Kidney (tissue), 14 donors: ENCODE results near the gene GOLPH3. TPM values are rescaled to one million over a fixed set of nuclear protein-coding genes. Genes with fewer than 3 reads are reported as not detected.

Source experiments
- DNase-seq, 5 donors: peaks; one replicate each; pipeline ENCODE4 v3.0.0-alpha.2; 2013 to 2020
- FAIRE-seq: peaks from 2 replicates; lab custom pipeline; 2012; peaks lifted over from hg19 to GRCh38; lab: Jason Lieb, UNC
- H3K27ac ChIP-seq, 2 donors: one replicate each; pipeline ENCODE4 v1.7.0; 2013; ENCODE audit warnings: low read depth in 2 of 2, low read length in 2 of 2, inconsistent platforms in 1 of 2
- H3K27me3 ChIP-seq: one replicate; pipeline ENCODE4 v1.7.1; 2013; ENCODE audit warnings: low read length, inconsistent platforms; ENCODE audit not compliant: control insufficient read depth, insufficient read depth
- H3K36me3 ChIP-seq, 3 donors: one replicate each; pipeline versions ENCODE4 v1.7.0 to v1.7.1; 2013; ENCODE audit warnings: low read length in 3 of 3, control low read depth in 1 of 3, inconsistent platforms in 1 of 3; ENCODE audit not compliant: insufficient read depth in 3 of 3, control insufficient read depth in 2 of 3
- H3K4me1 ChIP-seq, 3 donors: one replicate each; pipeline versions ENCODE4 v1.7.0 to v1.7.1; 2013; ENCODE audit warnings: low read length in 3 of 3, inconsistent platforms in 1 of 3, low read depth in 1 of 3; ENCODE audit not compliant: control insufficient read depth in 2 of 3, insufficient read depth in 2 of 3
- H3K4me3 ChIP-seq, 3 donors: one replicate each; pipeline versions ENCODE4 v1.7.0 to v1.8.1; 2013; ENCODE audit warnings: low read length in 3 of 3, control low read depth in 1 of 3, inconsistent platforms in 1 of 3
- H3K9ac ChIP-seq, 3 donors: one replicate each; pipeline versions ENCODE4 v1.7.0 to v1.7.1; 2013; ENCODE audit warnings: low read length in 3 of 3, control low read depth in 1 of 3, inconsistent platforms in 1 of 3
- H3K9me3 ChIP-seq, 3 donors: one replicate each; pipeline versions ENCODE4 v1.7.0 to v1.7.1; 2013; ENCODE audit warnings: low read length in 3 of 3, control low read depth in 1 of 3, inconsistent platforms in 1 of 3; ENCODE audit not compliant: control insufficient read depth in 2 of 3, insufficient read depth in 1 of 3
- CTCF ChIP-seq: IDR thresholded peaks from 3 replicates; pipeline ENCODE4 v1.5.1; 2012; ENCODE audit warnings: mild to moderate bottlenecking, moderate library complexity, borderline replicate concordance; ENCODE audit not compliant: insufficient read depth; ENCODE audit errors: extremely low read depth
- intact Hi-C: fragments of 100-400 bp; cut with DNase I; formaldehyde crosslinking; loops from one replicate; pipeline ENCODE4 v1.11.1; 2022
- polyA plus RNA-seq: library from polyadenylated mRNA; stranded (reverse); fragments of 350-450 nt; fragmentation: Illumina TruSeq; extraction: RNeasy Lipid Tissue Mini Kit (QIAGEN cat#74804); gene quantifications from one replicate; pipeline ENCODE4 v1.2.3, GENCODE V29; 2014; ENCODE audit warnings: low read depth, low replicate concordance; ENCODE audit not compliant: insufficient read depth
- total RNA-seq: library from RNA; stranded (reverse); fragmentation: NEBNext Ultra II Directional; extraction: Animal tissue kit (Norgen Biotek cat#: 25700); gene quantifications from one replicate; pipeline ENCODE4 v1.2.1, GENCODE V29; 2021
- donor health status: control.
- donor health status: control.
- donor health status: control.
- donor health status: control.
- donor health status: control.
- donor health status: DM: yes; HTN: yes; CAD: no.
- donor health status: Normal renal cell carcinoma (clear cell type).

GOLPH3 gene
- total and polyA plus RNA-seq, 2 donors from 2014 or later: 38.5 to 118 TPM

DNA sequence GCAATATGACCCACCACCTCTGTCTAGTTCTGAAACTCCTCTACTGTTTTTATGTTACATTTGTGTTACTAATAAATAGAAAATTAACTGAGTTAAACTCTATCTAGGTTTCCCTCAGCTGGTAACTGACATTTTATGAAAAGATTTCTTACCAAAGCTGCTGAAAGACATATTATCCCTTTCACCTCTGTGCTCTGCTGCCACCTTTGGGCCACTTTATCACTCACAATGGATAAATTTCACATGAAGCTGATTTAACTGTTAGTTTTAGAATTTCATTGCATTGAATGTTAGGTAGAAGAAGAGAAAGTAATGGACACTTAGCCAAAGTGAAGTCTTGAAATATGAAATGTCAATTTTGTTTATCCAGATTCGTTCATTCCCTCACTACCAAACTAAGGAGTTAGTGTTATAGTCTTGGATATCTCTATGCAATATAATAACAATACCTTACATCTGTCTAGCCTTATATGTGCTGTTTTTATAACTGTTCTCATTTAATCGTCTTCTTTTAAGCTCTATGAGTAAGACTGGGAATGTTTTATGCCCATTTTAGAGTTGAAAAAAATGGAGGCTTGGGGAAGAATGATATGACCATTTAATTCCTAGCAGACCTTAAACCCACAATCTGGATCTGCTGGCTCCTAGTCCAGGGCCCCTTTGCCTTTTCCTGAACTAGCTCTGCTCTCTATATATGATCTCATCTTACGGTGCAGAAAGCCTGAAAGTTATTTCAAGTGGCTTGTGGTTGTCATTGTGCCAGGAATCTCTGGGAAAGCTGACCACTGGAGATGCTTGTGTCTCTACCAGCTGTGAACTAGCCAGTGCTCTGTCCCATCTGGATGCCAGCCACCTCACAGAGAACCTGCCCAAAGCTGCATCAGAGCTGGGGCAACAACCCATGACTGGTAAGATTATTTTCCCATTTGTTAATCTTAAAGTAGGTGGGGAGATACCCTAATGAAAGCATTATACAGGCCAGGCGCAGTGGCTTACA lies 97.1 kb downstream of the GOLPH3 start:
- Histone ChIP-seq H3K27me3 (no peaks in the 10 kb centered on the region), H3K9ac (no peak overlapping the region), H3K9me3 (no peaks in the 10 kb centered on the region), H3K27ac (no peak overlapping the region), H3K36me3 (peaks cover 0 to 7% (median 2%) of the 10 kb centered on the region in 3 donors), H3K4me3 (no peak overlapping the region), H3K4me1 (peaks cover 0 to 2% (median 0%) of the 10 kb centered on the region in 3 donors)
- peak; percentile 71 for TF ChIP-seq CTCF
- peak in 3 of 5 donors; percentile 55 to 83 (median 79) for DNase-seq
- peak; percentile 46 for FAIRE-seq
- intact Hi-C loops: loop anchor here (10.0 kb wide), 1 partner anchor 252 kb away; no protein-coding TSS in a partner anchor

Other genes with a start within 250 kb of the GOLPH3 start
- gene MTMR12, start 138.6 kb upstream of the GOLPH3 start, total RNA-seq: 52.8 TPM
- 9.3 TPM for gene MTMR12, start 138.6 kb upstream of the GOLPH3 start, polyA plus RNA-seq